NK-92 (cell line): ENCODE measurements around the gene OTOG.

Experiments used
- DNase-seq: peaks from one replicate; lab custom pipeline; 2025; ENCODE audit not compliant: unreplicated experiment; lab: John Stamatoyannopoulos, UW

OTOG gene

GRCh38 chr11:17540807-17541206, 6.3 kb upstream of the OTOG start:
- DNase-seq = no peak

- no peak for DNase-seq
These were observed 5.7 kb upstream of the OTOG start for GRCh38 chr11:17541330-17541885.

DNA sequence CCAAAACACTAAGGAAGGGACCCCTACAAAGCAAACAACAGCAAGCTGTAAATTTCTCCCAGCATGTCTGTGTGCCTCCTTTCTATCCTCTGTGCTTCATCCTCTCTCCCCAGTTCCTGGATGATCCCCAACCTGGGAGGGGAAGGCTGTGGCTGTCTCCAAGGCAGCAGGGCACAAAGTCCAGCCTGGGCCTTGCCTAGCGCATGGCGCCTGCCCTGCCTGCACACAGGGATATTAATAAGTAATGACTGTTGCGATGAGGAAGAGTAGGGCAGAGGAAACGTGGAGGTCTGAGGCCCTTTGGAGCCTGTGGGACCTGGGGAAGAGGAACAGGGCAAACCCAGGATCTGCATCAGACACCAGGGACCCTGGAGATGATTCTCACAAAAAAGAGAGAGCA, 4.8 kb upstream of the OTOG start:
- DNase-seq = no peak

DNA sequence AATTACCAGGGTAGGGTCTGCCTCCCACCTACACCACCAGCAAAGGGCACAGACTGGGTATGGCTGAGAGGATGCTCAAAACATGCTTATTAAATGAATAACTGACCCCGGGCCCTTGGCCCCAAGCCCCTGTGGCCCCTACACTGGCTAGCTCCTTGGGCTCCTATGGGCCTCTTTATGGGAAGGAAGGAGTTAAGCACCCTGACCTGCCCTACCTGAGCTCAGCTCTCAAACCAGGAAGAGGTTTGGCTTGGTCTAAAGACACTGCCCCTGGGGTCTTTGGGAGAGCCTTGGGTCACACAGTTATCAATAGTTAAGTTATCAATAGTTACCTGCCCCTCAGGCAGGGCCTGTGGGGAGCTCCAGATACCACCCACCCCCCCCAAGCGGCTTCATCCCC, 4.0 kb upstream of the OTOG start:
- DNase-seq = no peak

DNA sequence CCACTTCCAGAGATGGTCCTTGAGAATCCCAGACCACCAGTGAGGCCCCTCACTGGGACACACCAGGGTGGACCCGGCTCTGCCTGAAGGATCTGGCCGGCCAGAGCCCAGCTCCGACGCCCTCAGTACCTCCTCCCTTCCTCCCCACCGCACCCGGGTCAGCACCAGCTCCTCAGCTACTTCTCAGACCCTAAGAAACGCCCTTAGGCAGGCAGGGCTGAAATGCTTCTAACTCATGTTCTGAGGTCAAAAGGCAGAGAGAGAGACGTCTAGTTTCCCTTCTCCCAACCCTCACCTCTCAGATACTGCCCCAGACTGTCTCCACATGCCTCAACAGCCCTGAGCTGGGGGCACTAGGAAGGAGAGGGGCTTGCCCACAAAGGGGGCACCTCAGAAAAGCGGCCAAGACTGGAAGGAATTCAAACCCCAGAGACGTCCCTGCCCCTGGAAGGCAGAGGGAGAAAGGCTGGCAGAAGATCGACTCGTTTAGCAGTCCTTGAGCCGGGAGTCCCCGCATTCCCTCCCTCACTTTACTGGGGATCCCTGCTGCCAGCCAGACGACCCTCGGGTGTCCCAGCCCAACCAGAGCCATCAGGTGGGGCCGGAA, 3.4 kb upstream of the OTOG start:
- DNase-seq = no peak

DNA sequence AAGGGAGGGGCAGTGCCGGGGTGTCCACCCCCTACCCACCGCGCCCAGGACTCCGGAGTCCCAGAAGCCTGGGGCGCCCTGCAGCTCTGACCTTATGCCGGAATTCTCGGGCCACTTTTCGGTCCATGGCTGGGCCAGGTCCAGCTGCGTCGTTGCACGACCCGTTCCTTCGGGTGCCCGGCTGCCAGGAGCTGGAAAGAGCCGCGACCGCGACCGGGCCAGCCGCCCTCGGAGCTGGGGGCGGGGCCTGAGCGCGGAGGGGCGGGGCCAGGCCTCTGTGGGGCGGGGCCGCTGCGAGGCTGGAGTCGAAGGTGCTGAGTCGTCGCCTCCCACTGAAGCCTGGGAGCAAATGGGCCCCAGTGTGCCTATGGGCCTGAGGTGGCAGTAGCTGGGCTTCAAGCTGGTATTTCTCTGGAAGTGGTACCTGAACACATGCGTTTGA, 2.9 kb upstream of the OTOG start, which contains the start of gene USH1C:
TSS of gene USH1C (minus strand) at position 236 of the 442 bp plus-strand sequence. CDS start at position 127, 109 bp downstream.
- DNase-seq = no peak

GRCh38 chr11:17546240-17546639, 819 bp upstream of the OTOG start:
- DNase-seq = no peak

DNA sequence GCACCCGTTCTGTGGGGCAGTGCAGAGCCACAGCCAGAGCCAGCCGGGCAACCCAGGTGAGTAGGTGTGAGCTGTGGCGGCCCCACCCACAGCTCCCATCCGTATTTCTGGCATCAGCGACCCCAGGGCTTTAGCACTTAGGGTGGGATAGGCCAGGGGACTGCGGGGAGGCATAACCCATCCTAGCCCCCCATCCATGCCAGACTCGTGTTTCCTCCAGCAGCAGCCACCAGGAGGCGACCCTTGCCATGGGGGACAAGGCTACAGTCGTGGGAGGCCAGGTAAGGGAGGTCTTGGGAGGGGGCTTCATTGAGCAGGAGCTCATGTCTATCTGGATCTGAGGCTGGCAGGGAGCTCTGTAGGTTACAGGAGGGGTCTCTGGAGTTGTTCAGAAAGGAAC, 873 bp downstream of the OTOG start:
- DNase-seq = no peak

DNA sequence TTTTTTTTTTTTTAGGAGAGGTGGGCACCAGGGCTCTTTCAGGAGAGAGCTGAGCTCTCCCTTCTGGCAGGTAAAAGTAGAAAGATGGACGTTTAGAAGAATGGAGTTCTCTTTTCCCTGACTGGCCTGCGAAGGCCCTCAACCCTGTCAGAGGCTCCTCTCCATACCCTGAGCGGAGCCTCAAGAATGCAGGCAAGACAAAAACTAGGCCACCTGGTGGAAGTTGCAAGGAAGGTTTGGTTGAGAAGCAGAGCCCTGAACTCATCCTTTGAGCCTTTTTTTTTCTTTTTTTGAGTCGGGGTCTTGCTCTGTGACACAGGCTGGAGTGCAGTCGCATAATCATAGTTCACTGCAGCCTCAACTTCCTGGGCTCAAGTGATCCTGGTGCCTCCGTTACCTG, 1.4 kb downstream of the OTOG start:
- DNase-seq = no peak

GRCh38 chr11:17550450-17551346, 3.6 kb downstream of the OTOG start:
- DNase-seq = no peak

- DNase-seq = no peak
These were observed 4.4 kb downstream of the OTOG start for GRCh38 chr11:17551347-17552040.

- DNase-seq = no peak
These were observed 4.9 kb downstream of the OTOG start for GRCh38 chr11:17552041-17552355.

DNA sequence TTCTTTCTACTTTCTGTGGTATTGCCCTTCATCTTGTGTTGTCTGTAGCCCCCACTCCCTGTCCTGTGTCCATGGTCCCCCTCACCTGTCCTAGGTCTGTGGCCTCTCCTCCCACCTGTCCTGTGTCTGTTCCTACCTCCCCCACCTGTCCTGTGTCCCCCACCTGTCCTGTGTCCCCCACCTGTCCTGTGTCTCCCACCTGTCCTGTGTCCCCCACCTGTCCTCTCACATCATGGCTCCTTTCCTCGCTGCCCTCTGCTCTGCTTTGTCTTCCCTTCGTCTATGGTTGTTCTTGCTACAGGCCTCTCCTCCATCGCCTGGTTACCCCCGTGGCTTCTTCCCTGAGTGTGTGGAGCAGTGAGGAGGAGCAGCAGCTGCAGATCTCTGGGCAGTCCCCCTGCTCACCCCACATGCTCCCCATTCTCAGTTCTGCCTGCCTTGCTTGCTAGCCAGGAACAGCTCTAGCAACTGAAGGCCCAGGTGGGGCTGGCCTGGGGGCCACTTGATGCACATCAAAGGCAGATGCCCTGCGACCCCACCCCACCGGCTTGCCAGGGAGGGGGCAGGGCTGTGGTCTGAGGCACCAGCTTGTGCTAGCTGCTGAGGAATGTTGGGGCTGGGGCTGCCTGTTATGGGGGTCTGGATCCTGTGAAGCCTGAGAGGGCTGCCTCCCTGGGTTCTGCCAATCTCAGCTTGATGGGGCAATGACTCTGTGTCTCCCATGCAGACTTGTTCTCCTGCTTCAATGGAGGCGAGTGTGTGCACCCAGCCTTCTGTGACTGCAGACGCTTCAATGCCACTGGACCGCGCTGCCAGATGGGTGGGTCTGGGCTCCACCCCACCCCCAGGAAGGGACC, 5.6 kb downstream of the OTOG start:
- DNase-seq = no peak

- no peak for DNase-seq
These were observed 6.1 kb downstream of the OTOG start for GRCh38 chr11:17553249-17553546.

DNA sequence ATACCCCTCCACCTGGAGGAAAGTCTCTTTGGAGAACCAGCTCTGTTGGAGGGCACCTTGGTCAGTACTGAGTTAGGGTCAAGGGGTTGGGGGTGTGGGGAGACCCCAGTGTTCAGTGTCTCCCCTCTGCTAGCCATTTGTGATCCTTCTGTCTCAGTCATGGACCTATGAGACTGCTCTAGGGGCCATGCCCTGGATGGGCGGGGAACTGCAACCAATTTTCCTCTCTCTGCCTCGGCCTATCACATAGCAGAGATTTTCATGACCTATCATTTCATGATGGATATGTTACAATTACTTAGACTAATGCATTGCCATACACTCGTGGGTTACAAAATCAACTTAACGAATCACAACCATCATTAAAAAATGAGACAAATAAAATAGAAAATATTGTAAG, 7.4 kb downstream of the OTOG start:
- no peak for DNase-seq

DNA sequence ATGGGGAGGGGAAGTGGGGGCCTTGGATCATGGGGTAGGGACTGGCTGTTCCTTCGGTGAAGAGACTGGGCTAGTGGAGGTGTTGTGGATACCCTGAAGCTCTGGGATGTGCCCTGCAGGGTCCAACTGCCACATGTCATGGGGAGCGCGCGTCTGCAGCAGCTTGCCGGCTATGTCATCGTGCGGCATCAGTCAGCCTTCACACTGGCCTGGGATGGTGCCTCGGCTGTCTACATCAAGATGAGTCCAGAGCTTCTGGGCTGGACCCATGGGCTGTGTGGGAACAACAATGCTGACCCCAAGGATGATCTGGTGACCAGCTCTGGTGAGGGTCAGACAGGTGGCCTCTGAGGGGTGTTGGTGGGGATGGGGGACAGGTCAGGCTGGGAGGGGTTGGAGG, 9.9 kb downstream of the OTOG start:
- DNase-seq = no peak

DNA sequence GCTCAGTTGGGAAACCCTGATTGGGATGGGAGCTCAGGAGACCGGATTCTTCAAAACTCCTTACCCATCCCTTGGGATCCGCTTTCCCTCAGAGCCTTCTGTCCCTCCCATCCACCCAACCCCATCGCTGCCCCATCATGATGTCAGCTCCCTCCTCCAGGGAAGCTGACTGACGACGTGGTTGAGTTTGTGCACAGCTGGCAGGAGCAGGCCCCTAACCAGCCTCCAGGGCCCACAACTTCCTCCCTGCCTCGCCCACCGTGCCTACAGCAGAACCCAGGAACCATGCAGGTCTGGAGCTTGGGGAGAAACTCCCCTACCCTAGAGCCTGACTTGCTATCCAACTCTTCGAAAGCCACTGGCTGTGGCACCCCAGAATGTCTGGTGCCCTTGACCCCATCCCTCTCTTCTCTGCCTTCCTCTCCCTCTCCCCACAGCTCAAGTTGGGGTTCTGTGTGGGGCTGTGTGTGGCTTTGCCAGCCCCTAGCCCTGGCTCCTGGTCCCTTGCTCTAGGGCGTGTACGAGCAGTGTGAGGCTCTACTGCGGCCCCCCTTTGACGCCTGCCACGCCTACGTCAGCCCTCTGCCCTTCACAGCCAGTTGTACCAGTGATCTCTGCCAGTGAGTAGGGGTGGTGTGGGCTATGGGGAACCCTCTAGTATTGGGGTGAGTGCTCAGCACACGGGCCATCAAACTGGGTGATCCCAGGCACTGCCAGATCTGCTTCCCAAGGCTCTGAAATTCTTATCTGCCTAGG, 11.1 kb downstream of the OTOG start:
- DNase-seq = no peak

DNA sequence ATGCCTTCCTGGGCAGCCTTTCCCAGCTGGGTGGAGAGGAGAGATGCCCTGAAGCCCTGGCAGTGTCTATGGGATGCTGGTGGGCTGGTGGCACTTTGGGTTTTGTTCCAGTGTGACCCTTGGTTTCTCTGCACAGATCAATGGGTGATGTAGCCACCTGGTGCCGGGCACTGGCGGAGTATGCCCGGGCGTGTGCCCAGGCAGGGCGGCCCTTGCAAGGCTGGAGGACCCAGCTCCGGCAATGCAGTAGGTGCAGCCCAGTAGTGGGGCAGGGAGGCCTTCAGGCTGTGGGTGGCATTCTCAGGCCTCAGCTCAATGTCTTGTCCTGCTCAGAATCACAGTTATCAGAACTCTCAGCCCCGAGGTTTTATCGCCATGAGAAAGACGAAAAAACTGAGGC, 11.9 kb downstream of the OTOG start:
- DNase-seq = no peak

- no peak for DNase-seq
These were observed 12.5 kb downstream of the OTOG start for GRCh38 chr11:17559341-17560087.
